Smooth muscle cell (in vitro differentiated cells): ENCODE measurements around the gene MMP14. TPM values are rescaled to one million over a fixed set of nuclear protein-coding genes. Genes with fewer than 3 reads are reported as not detected.

Experiments used
- DNase-seq: peaks from one replicate; lab custom pipeline; 2025; ENCODE audit not compliant: unreplicated experiment; lab: John Stamatoyannopoulos, UW
- H2AFZ ChIP-seq: fragments of 200-600 bp; sonication (generic); 2 replicates; pipeline ENCODE4 v1.6.0; 2016; ENCODE audit warnings: antibody characterized with exemption, low read depth, mild to moderate bottlenecking
- H3F3A ChIP-seq: fragments of 200-600 bp; sonication (generic); 2 replicates; pipeline ENCODE4 v1.6.0; 2017; ENCODE audit warnings: antibody characterized with exemption, low read depth
- H3K27ac ChIP-seq: fragments of 200-600 bp; sonication (generic); 2 replicates; pipeline ENCODE4 v1.5.1; 2016; ENCODE audit warnings: low read depth, mild to moderate bottlenecking
- H3K27me3 ChIP-seq: fragments of 200-600 bp; sonication (generic); 2 replicates; pipeline ENCODE4 v1.6.1; 2016; ENCODE audit warnings: low read depth, mild to moderate bottlenecking
- H3K36me3 ChIP-seq: fragments of 200-600 bp; sonication (generic); 2 replicates; pipeline ENCODE4 v1.5.1; 2016; ENCODE audit warnings: low read depth
- H3K4me1 ChIP-seq: fragments of 200-600 bp; sonication (generic); 2 replicates; pipeline ENCODE4 v1.5.1; 2016; ENCODE audit warnings: low read depth
- H3K4me2 ChIP-seq: fragments of 200-600 bp; sonication (generic); 2 replicates; pipeline ENCODE4 v1.6.0; 2016; ENCODE audit warnings: mild to moderate bottlenecking
- H3K4me3 ChIP-seq: fragments of 200-600 bp; sonication (generic); 2 replicates; pipeline ENCODE4 v1.5.1; 2016; ENCODE audit warnings: mild to moderate bottlenecking
- H3K79me2 ChIP-seq: fragments of 200-600 bp; sonication (generic); 2 replicates; pipeline ENCODE4 v1.6.0; 2016; ENCODE audit warnings: low read depth, mild to moderate bottlenecking
- H3K9ac ChIP-seq: fragments of 200-600 bp; sonication (generic); 2 replicates; pipeline ENCODE4 v1.6.0; 2016; ENCODE audit warnings: low read depth
- H3K9me3 ChIP-seq: fragments of 200-600 bp; sonication (generic); replicated peaks from 2 replicates; pipeline ENCODE4 v1.5.1; 2016; ENCODE audit warnings: low read depth
- H4K20me1 ChIP-seq: fragments of 200-600 bp; sonication (generic); 2 replicates; pipeline ENCODE4 v1.6.0; 2016; ENCODE audit warnings: low read depth
- WGBS: methylation state at CpG from one replicate; pipeline ENCODE4 v1.1.7; 2016; ENCODE audit warnings: low lambda C conversion rate; 5-methylcytosine and 5-hydroxymethylcytosine counted together
- polyA plus RNA-seq: library from polyadenylated mRNA; unstranded; fragments of >200 nt; fragmentation: Nextera tagmentation; extraction: Ambion mirVana; gene quantifications from 2 replicates; pipeline ENCODE4 v1.2.1, GENCODE V29; 2016
- small RNA-seq: library from RNA; depleted of rRNA; stranded (forward); fragments of <200 nt; gene quantifications from one replicate; pipeline ENCODE3, GENCODE V24; 2014
- total RNA-seq: library from RNA; depleted of rRNA; stranded (reverse); fragments of >200 nt; gene quantifications from 2 replicates; pipeline ENCODE4 v1.2.3, GENCODE V29; 2014
- TF ChIP-seq, protein P1 (sequence below): fragments of 200-600 bp; sonication (generic); IDR thresholded peaks from 2 replicates; pipeline ENCODE4 v1.5.1; 2017; ENCODE audit warnings: borderline replicate concordance, mild to moderate bottlenecking, antibody characterized with exemption; ENCODE audit not compliant: insufficient read depth, poor library complexity, severe bottlenecking

The MMP14 gene
- total and polyA plus RNA-seq, 2 experiments from 2014 or later = 58.1 to 444 TPM

DNA sequence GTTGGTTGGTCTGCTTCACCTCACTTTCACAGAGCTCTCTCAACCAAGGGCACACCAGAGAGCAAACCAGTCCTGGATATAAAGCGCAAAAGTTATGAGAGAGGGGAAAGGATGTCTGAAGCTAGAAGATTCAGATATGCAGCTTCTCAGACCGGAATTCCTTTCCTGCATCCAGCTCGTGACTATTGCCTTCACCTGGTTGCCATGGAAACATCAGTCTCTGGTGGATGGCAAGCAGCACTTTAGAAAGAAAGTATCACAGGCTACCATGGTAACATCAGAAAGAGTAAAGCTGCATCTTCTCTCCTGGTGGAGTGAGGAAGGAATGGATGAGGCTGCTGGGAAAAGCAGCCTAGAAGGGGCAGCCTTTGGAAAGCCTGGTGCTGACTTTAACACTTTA lies 60.4 kb downstream of the MMP14 start:
- H3K27me3 ChIP-seq = no peaks in the 10 kb centered on the region
- no peaks in the 10 kb centered on the region for H4K20me1 ChIP-seq
- H3F3A ChIP-seq = peaks cover 13% of the 10 kb centered on the region
- WGBS = 89% methylated on average over 3 of the region's 3 CpGs
- H2AFZ ChIP-seq = no peak overlapping the region
- H3K79me2 ChIP-seq = no peaks in the 10 kb centered on the region
- TF ChIP-seq, protein P1, sequence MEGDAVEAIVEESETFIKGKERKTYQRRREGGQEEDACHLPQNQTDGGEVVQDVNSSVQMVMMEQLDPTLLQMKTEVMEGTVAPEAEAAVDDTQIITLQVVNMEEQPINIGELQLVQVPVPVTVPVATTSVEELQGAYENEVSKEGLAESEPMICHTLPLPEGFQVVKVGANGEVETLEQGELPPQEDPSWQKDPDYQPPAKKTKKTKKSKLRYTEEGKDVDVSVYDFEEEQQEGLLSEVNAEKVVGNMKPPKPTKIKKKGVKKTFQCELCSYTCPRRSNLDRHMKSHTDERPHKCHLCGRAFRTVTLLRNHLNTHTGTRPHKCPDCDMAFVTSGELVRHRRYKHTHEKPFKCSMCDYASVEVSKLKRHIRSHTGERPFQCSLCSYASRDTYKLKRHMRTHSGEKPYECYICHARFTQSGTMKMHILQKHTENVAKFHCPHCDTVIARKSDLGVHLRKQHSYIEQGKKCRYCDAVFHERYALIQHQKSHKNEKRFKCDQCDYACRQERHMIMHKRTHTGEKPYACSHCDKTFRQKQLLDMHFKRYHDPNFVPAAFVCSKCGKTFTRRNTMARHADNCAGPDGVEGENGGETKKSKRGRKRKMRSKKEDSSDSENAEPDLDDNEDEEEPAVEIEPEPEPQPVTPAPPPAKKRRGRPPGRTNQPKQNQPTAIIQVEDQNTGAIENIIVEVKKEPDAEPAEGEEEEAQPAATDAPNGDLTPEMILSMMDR = no peak
- H3K4me3 ChIP-seq = no peak overlapping the region
- no peaks in the 10 kb centered on the region for H3K36me3 ChIP-seq
- DNase-seq = no peak
- peaks cover 10% of the 10 kb centered on the region for H3K4me1 ChIP-seq
- H3K27ac ChIP-seq = no peak overlapping the region
- no peak overlapping the region for H3K9ac ChIP-seq
- no peaks in the 10 kb centered on the region for H3K9me3 ChIP-seq
- H3K4me2 ChIP-seq = no peak overlapping the region

DNA sequence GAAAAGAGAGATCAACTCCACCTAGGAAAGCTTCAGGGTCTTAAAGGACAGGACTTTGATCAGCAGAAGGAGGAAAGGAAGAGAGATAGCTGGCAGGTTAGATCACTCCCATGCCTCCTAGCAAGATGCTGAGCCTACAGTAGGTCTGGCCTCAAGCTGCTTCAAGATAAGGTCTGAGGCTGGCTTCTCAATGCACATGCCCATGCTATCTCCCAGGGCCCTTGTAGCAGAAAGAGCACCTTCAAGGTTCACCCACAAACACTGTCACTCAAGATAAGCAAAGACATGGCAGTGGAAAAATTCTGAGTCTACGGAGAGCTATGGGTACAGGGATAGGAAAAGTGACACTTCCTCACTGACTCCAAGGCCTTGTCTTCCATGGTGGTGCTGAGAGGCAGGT lies 61.0 kb downstream of the MMP14 start:
- H3K4me3 ChIP-seq = no peak overlapping the region
- WGBS = 94% methylated on average over 1 of the region's 1 CpG
- H3K9ac ChIP-seq = no peak overlapping the region
- no peaks in the 10 kb centered on the region for H3K79me2 ChIP-seq
- H3F3A ChIP-seq = peaks cover 13% of the 10 kb centered on the region
- TF ChIP-seq, protein P1 = no peak
- H3K36me3 ChIP-seq = no peaks in the 10 kb centered on the region
- H3K4me2 ChIP-seq = no peak overlapping the region
- H2AFZ ChIP-seq = no peak overlapping the region
- H3K9me3 ChIP-seq = no peaks in the 10 kb centered on the region
- H4K20me1 ChIP-seq = no peaks in the 10 kb centered on the region
- DNase-seq = no peak
- no peaks in the 10 kb centered on the region for H3K27me3 ChIP-seq
- H3K4me1 ChIP-seq = peaks cover 10% of the 10 kb centered on the region
- peak overlapping the region; percentile 85 for H3K27ac ChIP-seq

Small RNA genes within 50 kb of the gene (small RNA-seq; reads per million reads assigned to genes)
- gene RF00019 = not detected

Other genes with a start within 250 kb of the MMP14 start
- 473 and 533 TPM in 2 replicates for gene DAD1, start 247.4 kb upstream of the MMP14 start, total RNA-seq
- 519 and 571 TPM in 2 replicates for gene DAD1, start 247.4 kb upstream of the MMP14 start, polyA plus RNA-seq
- 9.7 and 10.5 TPM in 2 replicates for gene ABHD4, start 238.3 kb upstream of the MMP14 start, total RNA-seq
- gene ABHD4, start 238.3 kb upstream of the MMP14 start, polyA plus RNA-seq = 13.9 and 24.1 TPM in 2 replicates
- 0.13 TPM in 1 of 2 replicates, not detected in the other for gene OR6J1, start 192.2 kb upstream of the MMP14 start, total RNA-seq
- gene OR6J1, start 192.2 kb upstream of the MMP14 start, polyA plus RNA-seq = not detected in 2 replicates
- gene OXA1L, start 69.9 kb upstream of the MMP14 start, total RNA-seq = 88.8 and 93.8 TPM in 2 replicates
- 55.9 and 69.3 TPM in 2 replicates for gene OXA1L, start 69.9 kb upstream of the MMP14 start, polyA plus RNA-seq
- gene SLC7A7, start 21.1 kb upstream of the MMP14 start, total RNA-seq = 10.3 and 18.5 TPM in 2 replicates
- gene SLC7A7, start 21.1 kb upstream of the MMP14 start, polyA plus RNA-seq = 10.0 and 14.1 TPM in 2 replicates
- gene MRPL52, start 6.7 kb upstream of the MMP14 start, total RNA-seq = 85.8 and 220 TPM in 2 replicates
- 274 and 296 TPM in 2 replicates for gene MRPL52, start 6.7 kb upstream of the MMP14 start, polyA plus RNA-seq
- 32.4 and 38.8 TPM in 2 replicates for gene LRP10, start 35.2 kb downstream of the MMP14 start, total RNA-seq
- gene LRP10, start 35.2 kb downstream of the MMP14 start, polyA plus RNA-seq = 81.2 and 87.1 TPM in 2 replicates
- 0.22 and 2.6 TPM in 2 replicates for gene REM2, start 46.6 kb downstream of the MMP14 start, total RNA-seq
- gene REM2, start 46.6 kb downstream of the MMP14 start, polyA plus RNA-seq = 1.6 and 5.9 TPM in 2 replicates
- gene RBM23, start 82.6 kb downstream of the MMP14 start, total RNA-seq = 69.8 and 112 TPM in 2 replicates
- 59.3 and 72.4 TPM in 2 replicates for gene RBM23, start 82.6 kb downstream of the MMP14 start, polyA plus RNA-seq
- 50.3 and 81.2 TPM in 2 replicates for gene PRMT5, start 92.8 kb downstream of the MMP14 start, total RNA-seq
- gene PRMT5, start 92.8 kb downstream of the MMP14 start, polyA plus RNA-seq = 80.0 and 82.1 TPM in 2 replicates
- gene HAUS4, start 120.5 kb downstream of the MMP14 start, total RNA-seq = 15.6 and 30.2 TPM in 2 replicates
- gene HAUS4, start 120.5 kb downstream of the MMP14 start, polyA plus RNA-seq = 15.6 and 19.1 TPM in 2 replicates
- 20.7 and 21.2 TPM in 2 replicates for gene AJUBA, start 146.0 kb downstream of the MMP14 start, total RNA-seq
- gene AJUBA, start 146.0 kb downstream of the MMP14 start, polyA plus RNA-seq = 19.8 and 23.8 TPM in 2 replicates
- gene C14orf93, start 173.6 kb downstream of the MMP14 start, total RNA-seq = 10.2 and 11.9 TPM in 2 replicates
- gene C14orf93, start 173.6 kb downstream of the MMP14 start, polyA plus RNA-seq = 6.7 and 8.4 TPM in 2 replicates
- gene PSMB5, start 198.3 kb downstream of the MMP14 start, total RNA-seq = 161 and 183 TPM in 2 replicates
- gene PSMB5, start 198.3 kb downstream of the MMP14 start, polyA plus RNA-seq = 372 and 374 TPM in 2 replicates
- gene PSMB11, start 205.6 kb downstream of the MMP14 start, total RNA-seq = not detected in 2 replicates
- gene PSMB11, start 205.6 kb downstream of the MMP14 start, polyA plus RNA-seq = not detected in 2 replicates
- gene CDH24, start 220.9 kb downstream of the MMP14 start, total RNA-seq = 3.6 and 5.5 TPM in 2 replicates
- 6.9 and 8.0 TPM in 2 replicates for gene CDH24, start 220.9 kb downstream of the MMP14 start, polyA plus RNA-seq